Esophagus squamous epithelium (tissue), 4 donors: ENCODE data around the gene HNMT.

Source experiments
- POLR2A ChIP-seq, 4 donors: fragments of 450-650 bp; IDR thresholded peaks; one replicate each; pipeline ENCODE4 v1.6.1; 2017; ENCODE audit warnings: antibody characterized with exemption in 4 of 4, mild to moderate bottlenecking in 4 of 4, moderate library complexity in 3 of 4
- TF ChIP-seq, protein P1 (sequence below), 6 experiments: fragments of 450-650 bp in 4 of 6; fragments of 200-600 bp in 2 of 6; sonication (generic) in 2 of 6; IDR thresholded peaks; one replicate each; pipeline ENCODE4 v1.5.1; 2016 to 2019; ENCODE audit warnings: antibody characterized with exemption in 6 of 6, mild to moderate bottlenecking in 4 of 6, moderate library complexity in 4 of 6

DNA sequence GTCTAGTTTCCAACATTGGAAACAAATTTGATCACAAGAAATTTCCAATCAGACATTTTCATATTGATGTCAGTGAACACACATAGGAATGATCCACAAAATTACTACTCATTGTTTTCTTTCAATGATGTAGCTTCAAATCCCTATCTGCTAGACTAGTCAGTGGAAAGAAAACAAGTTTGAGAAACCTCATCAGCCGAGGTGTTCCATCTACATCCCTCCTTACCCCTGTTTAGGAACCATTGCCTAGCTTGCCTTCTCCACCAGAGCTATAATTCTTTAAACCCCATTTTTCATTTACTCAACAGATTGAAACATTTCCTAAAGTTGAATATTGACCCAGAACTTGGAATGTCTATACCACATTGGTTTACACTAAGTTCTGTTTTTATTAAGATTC, 45.3 kb downstream of the HNMT start:
- TF ChIP-seq, protein P1, sequence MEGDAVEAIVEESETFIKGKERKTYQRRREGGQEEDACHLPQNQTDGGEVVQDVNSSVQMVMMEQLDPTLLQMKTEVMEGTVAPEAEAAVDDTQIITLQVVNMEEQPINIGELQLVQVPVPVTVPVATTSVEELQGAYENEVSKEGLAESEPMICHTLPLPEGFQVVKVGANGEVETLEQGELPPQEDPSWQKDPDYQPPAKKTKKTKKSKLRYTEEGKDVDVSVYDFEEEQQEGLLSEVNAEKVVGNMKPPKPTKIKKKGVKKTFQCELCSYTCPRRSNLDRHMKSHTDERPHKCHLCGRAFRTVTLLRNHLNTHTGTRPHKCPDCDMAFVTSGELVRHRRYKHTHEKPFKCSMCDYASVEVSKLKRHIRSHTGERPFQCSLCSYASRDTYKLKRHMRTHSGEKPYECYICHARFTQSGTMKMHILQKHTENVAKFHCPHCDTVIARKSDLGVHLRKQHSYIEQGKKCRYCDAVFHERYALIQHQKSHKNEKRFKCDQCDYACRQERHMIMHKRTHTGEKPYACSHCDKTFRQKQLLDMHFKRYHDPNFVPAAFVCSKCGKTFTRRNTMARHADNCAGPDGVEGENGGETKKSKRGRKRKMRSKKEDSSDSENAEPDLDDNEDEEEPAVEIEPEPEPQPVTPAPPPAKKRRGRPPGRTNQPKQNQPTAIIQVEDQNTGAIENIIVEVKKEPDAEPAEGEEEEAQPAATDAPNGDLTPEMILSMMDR (IDR thresholded peaks at IDR 0.05): no peak
- TF ChIP-seq POLR2A (IDR thresholded peaks at IDR 0.05): no peak
